SKM-1 (cell line): ENCODE results near the gene PLCB4.

Experiments used
- DNase-seq: peaks from one replicate; lab custom pipeline; 2025; ENCODE audit not compliant: unreplicated experiment; lab: John Stamatoyannopoulos, UW

The PLCB4 gene

DNA sequence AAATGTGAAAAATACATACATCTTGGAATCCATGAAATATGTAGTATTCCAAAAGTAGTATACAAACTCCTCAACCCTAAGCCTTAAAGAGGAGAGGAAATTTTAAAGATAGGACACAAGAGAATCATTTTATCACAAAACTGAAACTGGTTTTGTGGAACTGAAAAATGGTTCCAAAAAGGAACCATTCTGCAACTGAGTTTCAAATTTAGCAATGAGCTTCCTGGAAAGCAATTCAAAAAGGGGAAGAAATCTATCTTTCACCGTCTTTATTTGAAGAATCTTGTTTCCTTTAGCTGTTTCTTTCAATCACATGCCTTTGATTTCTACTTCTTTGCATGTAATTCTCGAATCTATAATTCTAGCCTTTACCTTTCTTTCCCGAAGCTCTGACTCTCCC is 413.3 kb downstream of the PLCB4 start:
- DNase-seq = no peak

DNA sequence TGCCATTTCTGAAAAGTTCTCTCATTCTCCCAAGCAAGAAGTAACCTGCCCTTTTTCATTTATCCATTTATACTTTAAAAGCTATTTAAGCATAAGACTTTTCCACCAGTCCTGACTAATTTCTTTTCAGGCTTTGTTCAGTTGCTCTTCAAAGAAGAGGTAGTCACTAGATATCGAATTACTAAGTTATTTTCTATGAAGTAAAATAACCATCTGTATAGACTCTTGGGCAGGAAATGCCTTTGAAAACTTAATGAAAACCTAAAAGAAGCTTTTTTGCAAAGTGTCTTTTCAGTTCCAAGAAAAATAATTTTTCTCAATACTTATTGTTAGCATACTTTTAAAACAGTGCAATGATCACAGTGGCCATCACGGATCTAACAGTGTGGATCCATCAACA is 414.2 kb downstream of the PLCB4 start:
- DNase-seq = no peak

DNA sequence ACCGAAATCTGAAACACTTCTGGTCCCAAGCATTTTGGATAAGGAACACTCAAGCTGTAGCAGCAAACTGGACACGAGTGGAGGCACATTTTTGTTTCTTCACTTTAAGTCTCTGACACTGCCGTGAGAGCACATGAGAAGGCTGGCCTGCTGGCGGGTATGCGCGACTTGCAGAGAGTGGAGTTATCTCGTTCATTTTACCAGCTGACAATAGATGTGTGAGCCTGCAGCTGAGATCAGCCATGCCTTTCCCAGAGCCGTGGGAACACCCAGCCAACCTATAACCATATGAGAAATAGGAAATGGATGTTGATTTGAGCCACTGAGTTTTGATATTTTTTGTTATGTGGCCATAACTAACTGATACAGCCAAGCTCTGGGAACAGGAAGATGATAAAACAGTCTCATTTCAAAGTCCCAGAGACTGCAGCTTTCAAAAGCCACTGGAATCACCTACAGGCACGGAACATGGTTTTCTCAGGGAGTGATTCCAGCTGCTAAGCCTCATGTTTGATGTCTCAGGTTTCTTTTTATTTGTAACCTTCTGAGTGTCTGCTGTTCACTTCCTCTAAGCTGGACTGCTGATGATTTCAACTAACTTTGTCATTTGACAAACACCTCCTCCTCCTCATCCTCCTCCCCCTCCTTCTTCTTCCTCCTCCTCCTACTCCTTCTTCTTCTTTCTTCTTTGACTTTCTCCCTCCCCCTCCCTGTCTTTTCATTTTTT is 416.9 kb downstream of the PLCB4 start:
- DNase-seq = no peak

DNA sequence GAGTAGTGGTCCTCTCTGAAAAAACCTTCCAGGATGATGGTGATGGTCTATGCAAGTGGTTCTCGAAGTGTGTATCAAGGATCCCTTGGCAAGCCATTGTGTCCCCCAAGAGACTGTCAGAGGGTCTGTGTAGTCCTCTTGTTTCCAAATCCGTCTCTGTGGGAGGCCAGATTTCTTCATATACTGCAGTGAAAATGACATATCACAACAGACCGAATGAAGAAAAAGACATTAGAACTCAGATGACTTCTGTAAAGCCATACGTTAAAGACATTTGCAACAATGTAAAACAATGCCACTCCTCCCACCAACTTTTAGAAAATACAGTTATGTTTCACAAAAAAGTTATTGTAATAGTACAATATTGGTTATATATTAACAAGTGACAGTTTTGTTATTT is 418.3 kb downstream of the PLCB4 start:
- no peak for DNase-seq

DNA sequence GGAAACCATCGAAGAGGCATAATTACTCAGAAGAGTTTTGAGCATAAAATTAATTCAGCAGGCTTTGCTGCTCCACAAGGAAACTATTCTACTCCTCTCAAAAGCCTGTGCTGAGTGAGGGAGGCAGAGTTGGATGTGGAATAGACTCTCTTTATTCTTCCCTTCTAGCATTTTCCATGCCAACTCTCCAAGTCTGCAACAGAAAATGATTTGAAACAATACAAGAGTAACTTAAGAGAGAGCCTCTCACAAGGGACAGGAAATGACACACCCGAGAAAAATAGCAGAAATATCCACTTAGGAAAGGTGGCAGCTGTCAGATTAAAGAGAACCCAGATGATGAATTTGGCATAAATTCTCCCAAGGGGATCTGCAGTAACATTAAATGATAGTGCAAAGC is 419.2 kb downstream of the PLCB4 start:
- DNase-seq = no peak

DNA sequence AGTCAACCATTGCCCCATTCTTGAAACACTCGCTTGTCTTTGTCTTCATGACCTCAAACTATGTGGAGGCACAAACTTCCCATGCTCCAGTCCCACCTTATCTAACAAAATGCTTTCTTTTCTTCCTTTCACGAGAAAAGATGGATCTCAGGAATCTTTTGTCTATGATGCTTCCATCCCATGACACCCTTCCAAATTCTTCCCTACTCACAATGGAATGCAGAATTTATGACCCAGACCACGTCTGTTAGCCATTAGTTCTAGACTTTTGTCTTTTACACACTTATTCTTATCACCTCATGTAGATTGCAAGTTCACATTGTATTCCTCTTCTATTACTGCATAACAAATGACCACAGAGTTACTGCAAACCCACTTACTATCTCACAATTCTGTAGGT is 421.3 kb downstream of the PLCB4 start:
- no peak for DNase-seq

DNA sequence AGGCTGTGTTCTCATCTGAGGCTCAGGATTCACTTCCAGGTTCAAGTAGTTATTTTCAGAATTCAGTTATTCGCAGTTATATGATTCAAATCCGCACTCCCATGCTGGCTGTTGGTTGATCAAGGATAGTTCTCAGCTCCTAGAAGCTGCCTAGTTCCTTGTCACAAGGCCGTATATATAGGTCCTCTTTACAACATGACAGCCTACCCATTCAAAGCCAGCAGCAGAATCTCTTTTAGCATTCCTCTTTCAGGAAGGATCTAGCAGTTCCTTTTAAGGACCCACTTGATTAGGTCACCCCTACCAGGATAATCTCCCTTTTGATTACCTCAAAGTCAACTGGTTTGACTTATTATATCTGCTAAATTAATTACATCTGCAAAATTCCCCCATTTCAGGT is 421.7 kb downstream of the PLCB4 start:
- no peak for DNase-seq

DNA sequence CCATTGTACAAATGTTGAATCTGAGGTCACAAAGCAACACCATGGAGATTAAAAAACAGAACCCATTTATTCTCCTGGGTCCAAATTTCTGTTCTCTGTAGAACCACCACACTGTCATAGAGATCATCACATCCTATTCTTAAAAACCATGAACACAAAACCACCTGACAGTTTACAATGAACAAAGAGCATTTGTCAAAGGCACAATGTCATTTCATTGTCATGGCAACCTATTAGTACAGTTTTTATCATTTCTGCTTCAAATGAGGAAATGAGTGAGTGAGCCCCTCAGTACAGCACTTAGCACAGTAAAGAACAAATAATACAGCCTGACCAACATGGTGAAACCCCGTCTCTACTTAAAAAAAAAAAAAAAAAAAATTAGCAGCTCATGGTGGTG is 422.4 kb downstream of the PLCB4 start:
- DNase-seq = no peak

DNA sequence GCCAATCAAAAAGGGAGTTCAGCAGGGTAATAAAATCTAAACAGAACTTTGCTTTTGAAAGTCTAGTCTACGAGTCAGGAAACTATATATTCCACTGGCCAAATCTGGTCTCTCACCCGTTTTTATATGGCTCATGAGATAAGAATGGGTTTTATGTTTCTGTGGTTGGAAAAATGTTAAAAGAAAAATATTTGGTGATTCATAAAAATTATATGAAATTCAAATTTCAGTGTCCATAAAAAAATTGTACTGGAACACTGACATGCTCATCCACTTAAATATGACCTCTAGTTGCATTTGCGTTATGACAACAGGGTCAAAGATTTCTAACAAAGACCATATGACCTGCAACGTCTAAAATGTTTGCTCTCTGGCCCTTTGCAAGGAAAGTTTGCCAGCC is 423.2 kb downstream of the PLCB4 start:
- no peak for DNase-seq

DNA sequence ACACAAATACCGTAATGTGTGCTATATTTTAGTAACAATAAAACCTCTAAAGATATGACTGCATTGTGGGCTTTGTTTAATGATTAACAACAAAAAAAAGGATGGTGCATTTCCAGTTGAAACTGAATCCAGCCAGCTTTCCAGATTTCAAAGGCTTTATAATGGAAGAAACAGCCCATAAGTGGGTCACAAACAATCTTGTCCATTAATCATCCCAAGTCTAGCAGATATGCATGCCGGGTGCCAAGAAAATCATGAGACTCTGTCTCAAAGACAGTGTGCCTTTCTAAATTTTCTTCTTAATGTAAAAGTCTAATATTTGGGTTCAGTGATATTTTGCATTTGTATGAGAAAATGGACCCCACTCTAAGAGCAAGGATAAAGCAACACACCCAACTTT is 424.9 kb downstream of the PLCB4 start:
- no peak for DNase-seq

DNA sequence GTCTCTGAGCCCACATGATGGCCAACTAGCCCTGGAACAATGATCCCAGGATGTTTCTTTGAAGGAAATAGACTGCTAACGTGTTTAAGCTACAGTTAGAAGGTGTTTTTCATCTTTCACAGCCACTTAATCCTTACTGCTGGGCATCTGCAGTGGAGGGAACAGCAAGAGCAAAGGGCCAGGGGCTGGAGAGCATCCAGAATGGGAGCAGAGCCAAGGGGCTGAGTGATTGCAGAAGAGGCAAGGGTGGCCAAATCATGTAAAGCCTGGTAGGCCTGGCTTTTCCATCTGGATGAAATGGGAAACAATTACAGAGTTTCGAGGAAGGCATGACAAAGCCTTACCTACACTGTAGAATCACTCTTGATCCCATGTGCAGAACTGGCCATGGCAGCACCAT is 426.8 kb downstream of the PLCB4 start:
- no peak for DNase-seq

DNA sequence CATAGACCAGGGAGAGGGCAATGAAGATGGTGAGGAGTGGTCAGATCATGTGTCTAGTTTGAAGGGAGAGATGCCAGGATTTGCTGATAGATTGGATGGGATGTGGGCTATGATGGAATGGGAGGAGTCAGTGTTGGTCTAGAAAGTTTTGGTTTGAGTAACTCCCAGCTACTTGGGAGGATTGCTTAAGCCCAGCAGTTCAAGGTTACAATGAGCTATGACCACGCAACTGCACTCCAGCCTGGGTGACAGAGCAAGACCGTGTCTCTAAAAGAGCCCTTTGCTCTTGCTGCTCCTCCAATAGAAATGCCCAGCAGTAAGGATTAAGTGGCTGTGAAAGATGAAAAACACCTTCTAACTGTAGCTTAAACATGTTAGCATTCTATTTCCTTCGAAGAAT is 427.3 kb downstream of the PLCB4 start:
- DNase-seq = no peak

DNA sequence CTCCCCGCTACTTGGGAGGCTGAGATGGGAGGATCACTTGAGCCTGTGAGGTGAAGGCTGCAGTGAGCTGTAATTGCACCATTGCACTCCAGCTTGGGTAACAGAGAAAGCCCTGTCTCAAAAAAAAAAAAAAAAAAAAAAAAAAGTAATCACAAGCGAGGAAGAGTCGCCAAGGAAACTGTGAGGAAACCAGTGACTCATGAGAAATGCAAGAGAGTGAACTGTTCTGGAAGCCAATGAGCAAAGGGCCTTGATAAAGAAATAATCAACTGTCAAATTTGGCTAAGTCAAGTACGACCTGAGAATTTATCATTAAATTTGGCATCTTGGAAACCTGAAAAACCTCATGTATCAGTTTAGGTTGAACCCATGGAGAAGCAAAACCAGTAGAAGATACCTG is 429.4 kb downstream of the PLCB4 start:
- no peak for DNase-seq

DNA sequence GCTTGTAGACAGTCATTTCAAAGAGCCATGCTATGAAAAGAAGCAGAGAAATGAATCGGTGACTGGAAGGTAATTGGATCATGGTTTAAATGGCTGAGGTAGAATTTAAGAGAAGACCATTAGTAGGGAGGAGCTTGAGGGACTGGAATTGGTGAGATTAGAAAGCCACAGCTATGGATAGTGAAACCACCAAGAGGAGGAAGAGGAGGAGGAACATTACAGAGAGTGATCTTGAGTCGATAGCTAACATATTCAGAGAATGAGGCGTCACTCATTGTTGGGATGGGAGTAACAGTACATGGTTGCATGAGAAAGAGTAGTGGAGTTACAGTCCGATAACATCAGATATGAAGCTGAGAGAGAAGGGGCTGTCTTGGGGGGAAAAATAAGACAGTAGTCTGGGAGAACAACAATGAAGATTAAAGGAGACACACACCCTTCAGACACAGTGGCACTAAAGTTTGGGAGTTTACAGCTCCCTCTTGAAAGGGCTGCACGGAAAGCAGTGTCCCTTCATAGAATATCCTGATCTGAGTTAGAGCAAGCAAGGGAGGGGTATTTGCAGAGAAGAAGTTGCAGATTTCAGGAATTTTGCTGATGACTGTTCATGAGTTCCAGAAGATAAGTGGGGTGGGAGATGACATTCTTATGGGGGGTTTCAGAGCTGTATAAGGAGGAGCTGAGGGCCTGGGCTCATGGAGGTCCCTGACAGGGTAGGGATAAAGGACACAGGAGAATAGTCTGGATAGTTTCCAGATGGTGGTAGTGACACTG is 430.4 kb downstream of the PLCB4 start:
- DNase-seq = no peak

DNA sequence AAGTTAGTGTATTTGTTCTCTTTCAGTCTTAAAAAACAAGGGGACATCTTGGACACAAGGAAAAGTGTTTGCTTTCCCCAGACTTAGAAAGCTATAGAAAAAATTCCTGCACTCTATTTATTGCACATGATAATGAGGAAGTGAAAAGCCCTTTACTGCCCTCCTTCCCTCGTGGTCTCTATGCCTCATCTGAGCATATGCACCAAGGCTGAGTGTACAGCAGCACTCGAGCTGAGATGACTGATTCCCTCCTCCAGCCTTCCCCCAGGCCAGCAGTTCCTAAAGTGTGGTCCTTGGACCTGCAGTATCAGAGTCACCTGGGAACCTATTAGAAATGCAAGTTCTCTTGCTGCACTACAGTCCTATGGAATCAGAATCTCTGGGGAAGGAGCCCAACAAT is 431.2 kb downstream of the PLCB4 start:
- DNase-seq = no peak

DNA sequence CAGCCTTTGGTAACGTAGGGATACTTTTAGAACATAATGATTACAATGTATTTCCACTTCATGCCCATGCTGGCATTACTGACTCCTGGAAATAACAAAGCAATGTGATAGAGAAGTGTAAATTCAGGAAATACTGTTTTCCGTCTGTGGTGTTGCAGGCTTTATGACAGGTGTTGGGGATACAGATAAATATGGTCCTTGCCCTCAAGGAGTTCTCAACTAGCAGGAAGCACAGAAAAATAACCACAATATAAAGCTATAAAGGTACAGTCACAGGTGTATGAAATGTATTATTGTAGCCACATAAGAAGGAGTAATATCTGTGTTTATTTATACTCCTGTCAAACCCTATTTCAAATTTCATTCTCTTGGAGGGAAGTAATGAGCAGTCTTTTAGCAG is 432.6 kb downstream of the PLCB4 start:
- no peak for DNase-seq

DNA sequence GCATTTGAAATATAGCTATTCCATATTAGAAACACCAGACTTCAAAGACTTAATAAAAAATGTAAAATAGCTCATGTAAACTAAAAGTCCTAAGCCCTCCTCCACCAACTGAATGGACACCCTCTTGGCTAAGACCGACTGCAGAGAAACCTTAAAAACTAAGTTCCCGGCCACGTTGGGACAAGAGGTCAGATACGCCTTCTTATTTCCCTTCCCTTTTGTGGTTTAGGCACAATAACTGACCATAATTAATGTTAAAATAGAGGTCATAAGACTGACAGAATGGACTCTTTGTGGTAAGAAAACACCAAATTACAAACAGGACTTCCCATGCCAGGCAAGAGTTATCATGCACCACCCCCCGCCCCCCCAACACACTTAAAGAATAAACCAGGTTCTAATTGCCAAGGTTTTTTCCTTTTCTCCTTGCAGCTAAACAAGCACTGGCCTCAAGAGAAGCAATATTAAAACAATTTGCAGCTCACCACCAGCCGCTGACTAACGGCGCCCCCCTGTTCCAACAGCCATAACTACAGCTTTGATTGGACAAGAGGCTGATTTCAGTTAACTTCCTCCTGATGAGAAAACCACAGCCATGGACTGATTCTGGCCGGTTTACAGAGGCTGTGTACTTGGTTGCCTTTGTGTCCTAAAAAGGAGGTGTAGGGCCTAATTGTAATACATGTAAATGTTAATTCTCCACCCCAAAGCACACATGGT is 434.8 kb downstream of the PLCB4 start:
- no peak for DNase-seq

DNA sequence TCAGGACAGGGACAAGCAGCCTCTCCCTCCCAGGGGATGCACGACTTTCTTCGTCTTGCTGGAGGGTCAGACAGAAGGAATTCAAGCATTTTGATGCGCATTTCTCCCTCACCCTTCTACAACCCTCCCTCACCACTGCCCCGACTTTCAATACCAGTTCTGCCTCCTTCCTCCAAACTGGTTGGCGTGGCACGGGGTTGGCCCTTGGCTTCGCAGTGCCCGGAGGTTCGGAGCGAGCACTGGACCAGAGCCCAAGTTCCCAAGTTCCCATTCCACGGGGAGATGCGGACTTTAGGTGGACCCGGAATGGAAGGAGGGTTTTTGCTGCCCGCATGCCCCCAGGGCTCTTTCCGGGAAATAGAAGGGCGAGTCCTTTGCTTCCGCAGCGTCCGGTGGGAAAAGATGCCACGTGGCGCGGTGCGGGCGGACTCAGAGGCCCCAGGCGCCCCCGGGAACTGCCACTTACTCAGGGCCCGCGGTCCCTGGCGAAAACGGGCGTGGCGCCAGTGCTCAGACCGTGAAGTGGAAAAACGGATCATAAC is 437.5 kb downstream of the PLCB4 start:
- DNase-seq = no peak

DNA sequence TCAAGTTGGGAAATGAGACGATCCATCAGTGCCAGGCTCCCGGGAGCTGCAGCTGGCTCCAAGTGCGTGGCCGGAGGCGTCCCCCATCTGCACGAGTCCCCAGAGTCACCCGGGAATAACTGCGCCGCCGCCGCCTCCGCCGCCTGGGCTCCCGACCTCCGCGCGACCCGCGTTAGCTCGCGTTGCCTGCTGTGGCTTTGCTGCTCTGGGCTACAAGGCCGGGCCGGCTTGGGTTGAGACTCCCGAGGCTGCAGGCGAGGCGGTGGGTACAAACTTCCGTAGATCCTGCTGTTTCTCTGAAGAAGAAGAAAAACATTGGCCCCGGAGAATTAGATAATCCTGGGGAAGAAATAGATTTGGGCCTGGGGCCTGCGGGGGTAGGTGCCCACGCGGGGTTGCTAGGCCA is 438.1 kb downstream of the PLCB4 start:
- DNase-seq = no peak

DNA sequence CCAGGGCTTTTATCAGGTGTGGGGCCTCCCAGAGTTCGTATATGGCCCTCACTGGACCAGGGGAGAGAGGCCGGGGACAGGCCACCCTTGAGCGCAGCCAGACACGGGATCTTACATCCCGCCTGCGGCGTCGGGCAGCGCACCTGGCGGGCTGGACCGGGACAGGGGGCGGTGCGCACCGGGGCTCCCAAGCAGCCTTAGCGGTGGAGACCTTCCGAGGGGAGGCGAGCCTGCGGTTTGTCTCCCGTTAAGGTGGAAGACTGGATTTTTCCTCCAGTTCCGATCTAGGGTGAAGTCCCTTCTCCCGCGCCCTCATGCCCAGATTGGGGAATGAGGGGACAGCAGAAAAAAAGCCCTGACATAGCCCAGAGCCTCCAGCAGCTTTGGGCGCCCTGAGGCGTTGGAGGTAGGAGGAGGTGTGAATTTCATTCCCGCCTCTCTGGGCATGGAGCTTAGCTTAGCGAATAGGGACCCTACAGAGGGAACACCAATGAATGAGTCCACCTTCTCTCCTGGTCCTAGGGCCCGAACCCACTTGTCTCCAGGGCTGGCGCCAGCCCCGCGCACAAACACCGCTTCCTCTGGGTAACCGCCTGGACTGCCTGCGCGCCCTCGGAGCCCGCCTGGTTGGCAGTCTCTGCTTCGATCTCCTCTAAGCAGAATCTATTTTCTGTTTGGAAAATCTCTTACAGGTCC is 438.8 kb downstream of the PLCB4 start:
- no peak for DNase-seq

DNA sequence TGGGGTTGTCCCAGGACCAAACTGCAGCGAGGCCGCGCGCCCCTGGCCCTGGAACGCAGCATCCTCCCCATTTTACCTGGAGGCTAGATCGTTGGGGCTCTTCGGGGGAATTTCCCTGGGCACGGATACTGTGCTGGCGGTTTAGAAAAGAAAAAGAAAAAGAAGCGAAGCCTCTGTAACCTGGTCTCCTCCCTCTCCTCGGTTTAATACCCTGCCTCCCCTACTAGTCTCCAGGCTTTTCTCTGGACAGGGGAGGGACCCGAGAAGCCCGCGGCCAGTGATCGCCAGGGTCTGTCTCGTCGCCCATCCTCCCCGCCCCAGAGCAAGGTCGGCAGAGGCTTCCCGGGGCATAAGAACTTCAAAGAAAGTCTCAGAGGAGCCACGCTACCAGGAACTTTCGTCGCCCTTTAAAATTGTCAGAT is 439.4 kb downstream of the PLCB4 start:
- no peak for DNase-seq
